ENCODE data around the gene LRIG2.

- TF ChIP-seq CTCF (IDR thresholded peaks at IDR 0.05) (no peak), POLR2A (IDR thresholded peaks at IDR 0.05) (no peak)
Measured at GRCh38 chr1:113058941-113059706, 13.9 kb upstream of the LRIG2 start.

Data from lower leg skin (tissue), 3 donors.